Keratinocyte (primary cell): ENCODE results near the gene PLEKHB2. TPM values are rescaled to one million over a fixed set of nuclear protein-coding genes. Genes with fewer than 3 reads are reported as not detected.

ENCODE experiments used
- DNase-seq: peaks from one replicate; pipeline ENCODE4 v3.0.0-alpha.2; 2011; ENCODE audit warnings: low read depth, missing footprints, low spot score
- FAIRE-seq: peaks from 2 replicates; lab custom pipeline; 2011; peaks lifted over from hg19 to GRCh38; lab: Jason Lieb, UNC
- H2AFZ ChIP-seq: 2 replicates; pipeline ENCODE4 v1.6.0; 2012; ENCODE audit warnings: low read length, control low read depth, inconsistent platforms; ENCODE audit not compliant: control insufficient read depth
- H3K27ac ChIP-seq: 2 replicates; pipeline ENCODE4 v1.5.1; 2011; ENCODE audit warnings: low read length; ENCODE audit not compliant: control insufficient read depth, insufficient read depth
- H3K27me3 ChIP-seq: 3 replicates; pipeline ENCODE4 v1.6.0; 2011; ENCODE audit warnings: low read length; ENCODE audit not compliant: control insufficient read depth, insufficient read depth; ENCODE audit errors: extremely low read depth
- H3K36me3 ChIP-seq, 2 experiments: 2 replicates in 1 of 2; 3 replicates in 1 of 2; pipeline ENCODE4 v1.5.1; 2011; ENCODE audit warnings: low read length in 2 of 2, mild to moderate bottlenecking in 1 of 2; ENCODE audit not compliant: control insufficient read depth in 2 of 2, insufficient read depth in 2 of 2; ENCODE audit errors: extremely low read depth in 1 of 2
- H3K4me1 ChIP-seq: 3 replicates; pipeline ENCODE4 v1.5.1; 2011; ENCODE audit warnings: low read length; ENCODE audit not compliant: control insufficient read depth, insufficient read depth; ENCODE audit errors: extremely low read depth
- H3K4me2 ChIP-seq: 3 replicates; pipeline ENCODE4 v1.6.0; 2011; ENCODE audit warnings: low read depth, low read length; ENCODE audit not compliant: control insufficient read depth, insufficient read depth; ENCODE audit errors: extremely low read depth
- H3K4me3 ChIP-seq, 3 experiments: fragments of 200-600 bp in 1 of 3; sonication (generic) in 1 of 3; 2 replicates in 2 of 3; 3 replicates in 1 of 3; pipeline ENCODE4 v1.5.1; 2011 to 2016; ENCODE audit warnings: low read length in 3 of 3, mild to moderate bottlenecking in 3 of 3, control low read depth in 2 of 3, inconsistent platforms in 1 of 3, low read depth in 1 of 3, mixed read lengths in 1 of 3, mixed run types in 1 of 3, moderate library complexity in 1 of 3; ENCODE audit not compliant: control insufficient read depth in 2 of 3, insufficient read depth in 2 of 3; ENCODE audit errors: extremely low read depth in 1 of 3
- H3K79me2 ChIP-seq: 2 replicates; pipeline ENCODE4 v1.6.0; 2012; ENCODE audit warnings: low read length; ENCODE audit not compliant: control insufficient read depth, insufficient read depth
- H3K9ac ChIP-seq: 3 replicates; pipeline ENCODE4 v1.6.0; 2011; ENCODE audit warnings: low read length; ENCODE audit not compliant: control insufficient read depth, insufficient read depth; ENCODE audit errors: extremely low read depth
- H3K9me1 ChIP-seq: 3 replicates; pipeline ENCODE4 v1.6.0; 2011; ENCODE audit warnings: low read length; ENCODE audit not compliant: control insufficient read depth, insufficient read depth; ENCODE audit errors: extremely low read depth
- H3K9me3 ChIP-seq: 2 replicates; pipeline ENCODE4 v1.5.1; 2012; ENCODE audit warnings: low read depth, low read length; ENCODE audit not compliant: control insufficient read depth
- H4K20me1 ChIP-seq: 3 replicates; pipeline ENCODE4 v1.6.0; 2011; ENCODE audit warnings: low read length; ENCODE audit not compliant: control insufficient read depth, insufficient read depth; ENCODE audit errors: extremely low read depth
- CTCF ChIP-seq, 3 experiments: IDR thresholded peaks in 1 of 3; conservative IDR thresholded peaks in 1 of 3; optimal IDR thresholded peaks in 1 of 3; 2 replicates in 2 of 3; 3 replicates in 1 of 3; pipeline versions ENCODE3 to v1.5.1; 2011; ENCODE audit warnings: low read length in 3 of 3, mild to moderate bottlenecking in 3 of 3, moderate library complexity in 2 of 3, control low read depth in 1 of 3, inconsistent platforms in 1 of 3; ENCODE audit not compliant: insufficient read depth in 2 of 3; ENCODE audit errors: extremely low read depth in 1 of 3
- EZH2 ChIP-seq: IDR thresholded peaks from one replicate; pipeline ENCODE4 v1.6.1; 2012; ENCODE audit warnings: inconsistent platforms, mild to moderate bottlenecking, low read length, moderate library complexity
- dilution Hi-C: fragments of 300-500 bp; cut with MboI; formaldehyde crosslinking; loops from one replicate; pipeline ENCODE4 v1.7.0; 2020; ENCODE audit warnings: low sequenced_read_pairs; ENCODE audit not compliant: extremely low pct_ligation_motif_present
- polyA plus RNA-seq, 5 experiments: library from polyadenylated mRNA; depleted of rRNA in 3 of 5; stranded (reverse) in 3 of 5; stranded (forward) in 1 of 5; unstranded in 1 of 5; fragments of >200 nt; gene quantifications; 1 replicate in 1 of 5; 2 replicates in 3 of 5; 3 replicates in 1 of 5; pipeline versions ENCODE4 v1.2.1 to v1.2.3, GENCODE V29; 2011 to 2012; ENCODE audit warnings: missing spikeins in 2 of 5, low read depth in 1 of 5, low replicate concordance in 1 of 5

Gene PLEKHB2
- polyA plus RNA-seq, 1 donor (not counting 4 experiments of a cell fraction or from before 2014, with no cell fraction given), result 77.0 TPM

GRCh38 chr2:131085646-131086045, 19.5 kb upstream of the PLEKHB2 start:
- no peak for FAIRE-seq

GRCh38 chr2:131092458-131093005, 12.6 kb upstream of the PLEKHB2 start:
- dilution Hi-C loops, result no loop called here
- no peaks in the 10 kb centered on the region for H4K20me1 ChIP-seq

More at GRCh38 chr2:131085646-131086045, 19.5 kb upstream of the PLEKHB2 start:
- no peak for DNase-seq
- H3K9me1 ChIP-seq, result peaks cover 2% of the 10 kb centered on the region
- H3K4me2 ChIP-seq, result no peak overlapping the region
- dilution Hi-C loops, result no loop called here
- peaks cover 95% of the 10 kb centered on the region for H3K79me2 ChIP-seq
- H3K9ac ChIP-seq, result no peak overlapping the region
- no peaks in the 10 kb centered on the region for H3K4me1 ChIP-seq
- TF ChIP-seq CTCF (optimal IDR thresholded peaks at IDR 0.05 in 1 of 3, IDR thresholded peaks at IDR 0.05 in 1 of 3, conservative IDR thresholded peaks at IDR 0.05 in 1 of 3; ENCODE audit: extremely low read depth in 1 of 3, insufficient read depth in 2 of 3, low read length in 3 of 3) (no peak), EZH2 (no peak)
- H3K27ac ChIP-seq, result no peak overlapping the region
- no peaks in the 10 kb centered on the region for H3K9me3 ChIP-seq
- peaks cover 18 to 31% of the 10 kb centered on the region in 2 experiments for H3K36me3 ChIP-seq
- no peaks in the 10 kb centered on the region for H3K27me3 ChIP-seq
- peaks cover 12% of the 10 kb centered on the region for H4K20me1 ChIP-seq
- no peak overlapping the region for H2AFZ ChIP-seq
- no peak overlapping the region for H3K4me3 ChIP-seq

More at GRCh38 chr2:131092458-131093005, 12.6 kb upstream of the PLEKHB2 start:
- no peaks in the 10 kb centered on the region for H3K9me3 ChIP-seq
- peaks cover 56% of the 10 kb centered on the region for H3K79me2 ChIP-seq
- H3K27me3 ChIP-seq, result no peaks in the 10 kb centered on the region
- peak overlapping the region; percentile 98 for H3K4me2 ChIP-seq
- peaks cover 13% of the 10 kb centered on the region for H3K4me1 ChIP-seq
- no peak for FAIRE-seq
- H3K36me3 ChIP-seq, result peaks cover 3 to 6% of the 10 kb centered on the region in 2 experiments
- no peaks in the 10 kb centered on the region for H3K9me1 ChIP-seq
- TF ChIP-seq CTCF (optimal IDR thresholded peaks at IDR 0.05 in 1 of 3, IDR thresholded peaks at IDR 0.05 in 1 of 3, conservative IDR thresholded peaks at IDR 0.05 in 1 of 3; ENCODE audit: extremely low read depth in 1 of 3, insufficient read depth in 2 of 3, low read length in 3 of 3), result no peak
- TF ChIP-seq EZH2, result no peak
- H3K4me3 ChIP-seq, result peak overlapping the region; percentile 67 to 99 (median 92)
- DNase-seq, result no peak
- H3K27ac ChIP-seq, result peak overlapping the region; percentile 88
- peak overlapping the region; percentile 19 for H2AFZ ChIP-seq
- peak overlapping the region; percentile 93 for H3K9ac ChIP-seq
